WTC11 (cell line): ENCODE measurements around the gene TANC1.

Source experiments
- CREB1 ChIP-seq: sonication (generic); formaldehyde crosslinking; IDR thresholded peaks from 2 replicates; pipeline ENCODE4 v1.8.0; 2023; ENCODE audit warnings: mild to moderate bottlenecking, missing genetic modification reagents
- CREM ChIP-seq: sonication (generic); formaldehyde crosslinking; IDR thresholded peaks from 2 replicates; pipeline ENCODE4 v1.8.1; 2022; ENCODE audit warnings: mild to moderate bottlenecking, missing genetic modification reagents, moderate library complexity
- IRF2 ChIP-seq: sonication (generic); formaldehyde crosslinking; IDR thresholded peaks from 2 replicates; pipeline ENCODE4 v1.8.0; 2022; ENCODE audit warnings: low read depth, missing genetic modification reagents, borderline replicate concordance
- MAX ChIP-seq: sonication (generic); formaldehyde crosslinking; IDR thresholded peaks from 2 replicates; pipeline ENCODE4 v1.8.0; 2022; ENCODE audit warnings: mild to moderate bottlenecking, missing genetic modification reagents
- NR2C2 ChIP-seq: sonication (generic); formaldehyde crosslinking; IDR thresholded peaks from 2 replicates; pipeline ENCODE4 v1.8.0; 2022; ENCODE audit warnings: mild to moderate bottlenecking, missing genetic modification reagents
- ZNF263 ChIP-seq: sonication (generic); formaldehyde crosslinking; IDR thresholded peaks from 2 replicates; pipeline ENCODE4 v1.8.1; 2022; ENCODE audit warnings: low read depth, mild to moderate bottlenecking, moderate library complexity, missing genetic modification reagents
- TF ChIP-seq, protein P1 (sequence below): fragments of 200-600 bp; IDR thresholded peaks from 2 replicates; pipeline ENCODE4 v1.8.0; 2022; ENCODE audit warnings: antibody characterized with exemption

DNA sequence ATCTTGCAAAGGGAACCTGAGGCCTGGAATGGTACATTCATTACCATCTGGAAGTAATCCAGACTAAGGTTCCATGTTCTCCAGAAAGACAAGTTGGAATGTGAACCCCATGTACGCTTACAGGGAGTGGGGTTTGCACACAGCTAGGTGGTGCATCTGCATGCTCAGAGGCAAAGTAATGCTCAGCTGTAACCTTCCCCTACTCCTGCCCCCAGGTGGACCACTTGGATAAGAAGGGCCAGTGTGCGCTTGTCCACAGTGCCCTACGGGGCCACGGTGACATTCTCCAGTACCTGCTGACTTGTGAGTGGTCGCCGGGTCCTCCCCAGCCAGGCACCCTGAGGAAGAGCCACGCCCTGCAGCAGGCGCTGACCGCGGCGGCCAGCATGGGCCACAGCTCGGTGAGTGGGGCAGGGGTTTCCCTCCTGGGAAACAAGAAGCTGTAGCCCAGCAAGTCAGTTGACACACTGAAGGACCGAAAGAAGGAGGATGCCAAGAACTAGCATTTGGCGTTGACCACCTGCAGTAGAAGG lies 228.0 kb downstream of the TANC1 start:
- no peak for TF ChIP-seq IRF2 (CRISPR knock-in tag)
- TF ChIP-seq ZNF263 (CRISPR knock-in tag), result no peak
- no peak for TF ChIP-seq MAX (CRISPR knock-in tag)
- TF ChIP-seq, protein P1, sequence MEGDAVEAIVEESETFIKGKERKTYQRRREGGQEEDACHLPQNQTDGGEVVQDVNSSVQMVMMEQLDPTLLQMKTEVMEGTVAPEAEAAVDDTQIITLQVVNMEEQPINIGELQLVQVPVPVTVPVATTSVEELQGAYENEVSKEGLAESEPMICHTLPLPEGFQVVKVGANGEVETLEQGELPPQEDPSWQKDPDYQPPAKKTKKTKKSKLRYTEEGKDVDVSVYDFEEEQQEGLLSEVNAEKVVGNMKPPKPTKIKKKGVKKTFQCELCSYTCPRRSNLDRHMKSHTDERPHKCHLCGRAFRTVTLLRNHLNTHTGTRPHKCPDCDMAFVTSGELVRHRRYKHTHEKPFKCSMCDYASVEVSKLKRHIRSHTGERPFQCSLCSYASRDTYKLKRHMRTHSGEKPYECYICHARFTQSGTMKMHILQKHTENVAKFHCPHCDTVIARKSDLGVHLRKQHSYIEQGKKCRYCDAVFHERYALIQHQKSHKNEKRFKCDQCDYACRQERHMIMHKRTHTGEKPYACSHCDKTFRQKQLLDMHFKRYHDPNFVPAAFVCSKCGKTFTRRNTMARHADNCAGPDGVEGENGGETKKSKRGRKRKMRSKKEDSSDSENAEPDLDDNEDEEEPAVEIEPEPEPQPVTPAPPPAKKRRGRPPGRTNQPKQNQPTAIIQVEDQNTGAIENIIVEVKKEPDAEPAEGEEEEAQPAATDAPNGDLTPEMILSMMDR, result no peak
- TF ChIP-seq NR2C2 (CRISPR knock-in tag), result no peak
- no peak for TF ChIP-seq CREM (CRISPR knock-in tag)
- no peak for TF ChIP-seq CREB1
